HepG2 (cell line): ENCODE data around the gene ABCC3. TPM values are rescaled to one million over a fixed set of nuclear protein-coding genes. Genes with fewer than 3 reads are reported as not detected.

ENCODE experiments used
- CBX1 ChIP-seq: IDR thresholded peaks from one replicate; pipeline ENCODE4 v1.6.1; 2016; ENCODE audit warnings: antibody characterized with exemption, low read depth
- FOXP4 ChIP-seq: sonication (generic); formaldehyde crosslinking; IDR thresholded peaks from 2 replicates; pipeline ENCODE4 v1.4.0; 2020; ENCODE audit warnings: missing genetic modification reagents
- GATAD2A ChIP-seq: IDR thresholded peaks from 2 replicates; pipeline ENCODE4 v1.6.1; 2016
- GRHL1 ChIP-seq: sonication (generic); formaldehyde crosslinking; conservative IDR thresholded peaks from 2 replicates; pipeline ENCODE4 v1.8.0; 2022; ENCODE audit warnings: missing genetic modification reagents
- LCORL ChIP-seq, 2 experiments: fragments of 450-650 bp in 1 of 2; sonication (generic) in 1 of 2; formaldehyde crosslinking in 1 of 2; IDR thresholded peaks; 2 replicates each; pipeline versions ENCODE4 v1.5.0 to v1.6.1; 2017 to 2020; ENCODE audit warnings: antibody characterized with exemption in 1 of 2, missing genetic modification reagents in 1 of 2
- MAF1 ChIP-seq: sonication (generic); formaldehyde crosslinking; IDR thresholded peaks from 2 replicates; pipeline ENCODE4 v1.5.0; 2020; ENCODE audit warnings: missing genetic modification reagents, borderline replicate concordance
- MBNL3 ChIP-seq: fragments of 250-450 bp; sonication (Bioruptor Pico); conservative IDR thresholded peaks from 2 replicates; pipeline ENCODE4 v1.8.0; 2022; ENCODE audit warnings: mild to moderate bottlenecking, inconsistent platforms
- PCBP1 ChIP-seq: fragments of 200-400 bp; formaldehyde crosslinking; IDR thresholded peaks from 2 replicates; pipeline ENCODE4 v1.6.1; 2017; ENCODE audit warnings: mild to moderate bottlenecking, low read depth, low read length, borderline replicate concordance
- PRDM10 ChIP-seq: sonication (generic); formaldehyde crosslinking; IDR thresholded peaks from 2 replicates; pipeline ENCODE4 v1.4.0; 2020; ENCODE audit warnings: low read depth, missing genetic modification reagents
- REPIN1 ChIP-seq: sonication (generic); formaldehyde crosslinking; IDR thresholded peaks from 2 replicates; pipeline ENCODE4 v1.8.0; 2022; ENCODE audit warnings: missing genetic modification reagents, low read depth, mild to moderate bottlenecking, borderline replicate concordance
- SPEN ChIP-seq: sonication (generic); formaldehyde crosslinking; IDR thresholded peaks from 2 replicates; pipeline ENCODE4 v1.5.1; 2020; ENCODE audit warnings: low read depth, mild to moderate bottlenecking, missing genetic modification reagents
- ZBTB21 ChIP-seq: sonication (generic); formaldehyde crosslinking; IDR thresholded peaks from 2 replicates; pipeline ENCODE4 v1.4.0; 2020; ENCODE audit warnings: missing genetic modification reagents
- ZFP1 ChIP-seq: IDR thresholded peaks from 2 replicates; pipeline ENCODE4 v1.6.1; 2016
- ZNF17 ChIP-seq: sonication (generic); formaldehyde crosslinking; IDR thresholded peaks from 2 replicates; pipeline ENCODE4 v1.5.0; 2020; ENCODE audit warnings: mild to moderate bottlenecking, missing genetic modification reagents
- ZNF414 ChIP-seq: sonication (generic); formaldehyde crosslinking; IDR thresholded peaks from 2 replicates; pipeline ENCODE4 v1.5.0; 2020; ENCODE audit warnings: missing genetic modification reagents
- ZNF567 ChIP-seq: sonication (generic); formaldehyde crosslinking; IDR thresholded peaks from 2 replicates; pipeline ENCODE4 v1.8.1; 2023; ENCODE audit warnings: mild to moderate bottlenecking, missing genetic modification reagents, borderline replicate concordance
- ZSCAN30 ChIP-seq: sonication (generic); formaldehyde crosslinking; IDR thresholded peaks from 2 replicates; pipeline ENCODE4 v1.5.0; 2020; ENCODE audit warnings: mild to moderate bottlenecking, missing genetic modification reagents
- polyA plus RNA-seq, 8 experiments: library from polyadenylated mRNA; depleted of rRNA in 3 of 8; stranded (reverse) in 7 of 8; unstranded in 1 of 8; fragments of >200 nt; fragmentation: Illumina TruSeq in 4 of 8; extraction: Trizol in 4 of 8; gene quantifications; 2 replicates each; pipeline versions ENCODE4 v1.2.1 to v1.2.3, GENCODE V29; 2011 to 2016; ENCODE audit warnings: low read depth in 4 of 8, missing spikeins in 1 of 8, mixed read lengths in 1 of 8; ENCODE audit not compliant: insufficient read depth in 1 of 8
- total RNA-seq, 5 experiments: library from RNA; depleted of rRNA; stranded (reverse); fragments of >200 nt; fragmentation: Illumina TruSeq; extraction: Trizol; gene quantifications; 2 replicates each; pipeline ENCODE4 v1.2.3, GENCODE V29; 2016; ENCODE audit warnings: low read depth in 1 of 5
- TF ChIP-seq, protein P1 (sequence below): sonication (generic); formaldehyde crosslinking; IDR thresholded peaks from 2 replicates; pipeline ENCODE4 v1.5.1; 2020; ENCODE audit warnings: mild to moderate bottlenecking, moderate library complexity, missing genetic modification reagents

ABCC3 gene
- total and polyA plus RNA-seq, 2 of the 13 experiments (the other 11 are each of a cell fraction or from before 2014, with no cell fraction given) = 25.2 to 50.7 TPM

- TF ChIP-seq, protein P1, sequence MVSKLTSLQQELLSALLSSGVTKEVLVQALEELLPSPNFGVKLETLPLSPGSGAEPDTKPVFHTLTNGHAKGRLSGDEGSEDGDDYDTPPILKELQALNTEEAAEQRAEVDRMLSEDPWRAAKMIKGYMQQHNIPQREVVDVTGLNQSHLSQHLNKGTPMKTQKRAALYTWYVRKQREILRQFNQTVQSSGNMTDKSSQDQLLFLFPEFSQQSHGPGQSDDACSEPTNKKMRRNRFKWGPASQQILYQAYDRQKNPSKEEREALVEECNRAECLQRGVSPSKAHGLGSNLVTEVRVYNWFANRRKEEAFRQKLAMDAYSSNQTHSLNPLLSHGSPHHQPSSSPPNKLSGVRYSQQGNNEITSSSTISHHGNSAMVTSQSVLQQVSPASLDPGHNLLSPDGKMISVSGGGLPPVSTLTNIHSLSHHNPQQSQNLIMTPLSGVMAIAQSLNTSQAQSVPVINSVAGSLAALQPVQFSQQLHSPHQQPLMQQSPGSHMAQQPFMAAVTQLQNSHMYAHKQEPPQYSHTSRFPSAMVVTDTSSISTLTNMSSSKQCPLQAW (CRISPR knock-in tag) = 0 out of 2 replicates have a peak, but pooled peaks have one; percentile 6
- no peak for TF ChIP-seq MBNL3 (CRISPR knock-in tag)
- TF ChIP-seq MAF1 = no peak
- TF ChIP-seq PRDM10 (CRISPR knock-in tag) = no peak
- peak; percentile 6; the same call in 1 of the 2 replicates for TF ChIP-seq GATAD2A (CRISPR knock-in tag)
- 0 out of 2 replicates have a peak, but pooled peaks have one; percentile 66 for TF ChIP-seq ZNF567 (CRISPR knock-in tag)
- no peak for TF ChIP-seq ZBTB21 (CRISPR knock-in tag)
- no peak for TF ChIP-seq REPIN1 (CRISPR knock-in tag)
- no peak for TF ChIP-seq PCBP1
- no peak for TF ChIP-seq ZSCAN30
- TF ChIP-seq FOXP4 (CRISPR knock-in tag) = peak; percentile 24; the same call in 1 of the 2 replicates
- TF ChIP-seq SPEN (CRISPR knock-in tag) = no peak
- 0 out of 2 replicates have a peak, but pooled peaks have one; percentile 0 for TF ChIP-seq ZNF414
- no peak for TF ChIP-seq ZNF17 (CRISPR knock-in tag)
- TF ChIP-seq CBX1 = no peak
- no peak for TF ChIP-seq LCORL (IDR thresholded peaks at IDR 0.05)
- TF ChIP-seq LCORL (CRISPR knock-in tag; IDR thresholded peaks at IDR 0.05) = no peak
- no peak; the same call in 1 of the 2 replicates for TF ChIP-seq ZFP1 (CRISPR knock-in tag)
- no peak for TF ChIP-seq GRHL1 (CRISPR knock-in tag)
Measured at GRCh38 chr17:50708050-50709000, 73.6 kb downstream of the ABCC3 start (continued).
